Vagina (tissue), 2 donors: ENCODE data around the gene RGPD6.
"Not testable (repeated sequence)": the region's sequence is repeated elsewhere in the genome, so short reads cannot be mapped to it uniquely, and the experiment has no call there.

Experiments used
- POLR2A ChIP-seq, 2 donors: fragments of 450-650 bp; IDR thresholded peaks; one replicate each; pipeline ENCODE4 v1.6.1; 2017; ENCODE audit warnings: antibody characterized with exemption in 2 of 2, mild to moderate bottlenecking in 2 of 2, moderate library complexity in 2 of 2
- TF ChIP-seq, protein P1 (sequence below), 3 experiments: fragments of 450-650 bp in 2 of 3; fragments of 200-600 bp in 1 of 3; sonication (generic) in 1 of 3; IDR thresholded peaks; one replicate each; pipeline ENCODE4 v1.5.1; 2017 to 2019; ENCODE audit warnings: antibody characterized with exemption in 3 of 3, mild to moderate bottlenecking in 2 of 3, moderate library complexity in 2 of 3

DNA sequence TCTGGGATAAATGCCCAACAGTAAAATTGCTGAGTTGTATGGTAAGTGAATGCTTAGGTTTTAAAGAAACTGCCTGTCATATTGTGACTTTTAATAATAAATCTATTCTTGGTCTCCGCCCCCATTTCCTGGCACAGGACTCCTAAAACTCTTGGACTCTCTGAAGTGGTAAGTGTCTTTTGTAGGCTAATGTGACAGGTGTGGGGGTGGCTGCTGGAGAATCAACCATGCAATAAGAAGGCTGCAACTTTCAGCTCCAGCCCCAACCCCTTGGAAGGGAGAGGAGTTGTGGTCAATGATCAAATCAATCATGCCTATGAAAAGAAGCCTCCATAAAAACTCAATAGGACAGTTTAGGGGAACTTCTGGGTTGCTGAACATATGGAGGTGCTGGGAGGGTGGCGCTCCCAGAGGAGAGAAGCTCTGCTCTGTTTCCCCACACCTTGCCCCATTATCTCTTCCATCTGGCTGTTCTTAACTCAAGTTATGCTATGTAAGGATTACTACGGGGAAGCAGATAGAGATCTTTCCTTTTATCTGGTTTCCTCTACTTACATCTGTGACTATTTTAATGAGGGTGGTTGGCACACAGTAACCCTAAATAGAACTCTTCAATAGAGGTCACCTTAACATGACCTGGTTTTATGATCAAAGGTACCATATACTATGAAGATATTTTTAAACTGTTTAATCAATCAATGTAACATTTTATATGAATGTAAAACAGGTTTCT, 101.2 kb downstream of the RGPD6 start:
- TF ChIP-seq, protein P1, sequence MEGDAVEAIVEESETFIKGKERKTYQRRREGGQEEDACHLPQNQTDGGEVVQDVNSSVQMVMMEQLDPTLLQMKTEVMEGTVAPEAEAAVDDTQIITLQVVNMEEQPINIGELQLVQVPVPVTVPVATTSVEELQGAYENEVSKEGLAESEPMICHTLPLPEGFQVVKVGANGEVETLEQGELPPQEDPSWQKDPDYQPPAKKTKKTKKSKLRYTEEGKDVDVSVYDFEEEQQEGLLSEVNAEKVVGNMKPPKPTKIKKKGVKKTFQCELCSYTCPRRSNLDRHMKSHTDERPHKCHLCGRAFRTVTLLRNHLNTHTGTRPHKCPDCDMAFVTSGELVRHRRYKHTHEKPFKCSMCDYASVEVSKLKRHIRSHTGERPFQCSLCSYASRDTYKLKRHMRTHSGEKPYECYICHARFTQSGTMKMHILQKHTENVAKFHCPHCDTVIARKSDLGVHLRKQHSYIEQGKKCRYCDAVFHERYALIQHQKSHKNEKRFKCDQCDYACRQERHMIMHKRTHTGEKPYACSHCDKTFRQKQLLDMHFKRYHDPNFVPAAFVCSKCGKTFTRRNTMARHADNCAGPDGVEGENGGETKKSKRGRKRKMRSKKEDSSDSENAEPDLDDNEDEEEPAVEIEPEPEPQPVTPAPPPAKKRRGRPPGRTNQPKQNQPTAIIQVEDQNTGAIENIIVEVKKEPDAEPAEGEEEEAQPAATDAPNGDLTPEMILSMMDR (IDR thresholded peaks at IDR 0.05), result not testable (repeated sequence)
- not testable (repeated sequence) for TF ChIP-seq POLR2A (IDR thresholded peaks at IDR 0.05)
